Activated T-helper 1 cell treated with Interleukin-2 at 50 U/mL for 16 hours (primary cell): ENCODE measurements around the gene UGT1A9.
"Not testable (repeated sequence)": the region's sequence is repeated elsewhere in the genome, so short reads cannot be mapped to it uniquely, and the experiment has no call there.

ENCODE experiments used
- DNase-seq: peaks from one replicate; pipeline ENCODE4 v3.0.0-alpha.2; 2020; ENCODE audit warnings: low read depth

Gene UGT1A9

GRCh38 chr2:233711312-233712008, 39.8 kb downstream of the UGT1A9 start:
- DNase-seq: peak; percentile 30

- no peak for DNase-seq
These were observed 41.0 kb downstream of the UGT1A9 start, which contains the start of gene UGT1A5 for GRCh38 chr2:233712611-233713261. TSS of gene UGT1A5 (plus strand) at chr2:233712907. CDS start at chr2:233712992, 85 bp downstream.

GRCh38 chr2:233713262-233713615, 41.5 kb downstream of the UGT1A9 start:
- DNase-seq: no peak

- DNase-seq: no peak
These were observed 42.4 kb downstream of the UGT1A9 start for GRCh38 chr2:233714121-233714520.

GRCh38 chr2:233718552-233718951, 46.9 kb downstream of the UGT1A9 start, which contains the start of gene UGT1A4:
TSS of gene UGT1A4 (plus strand) at chr2:233718736. CDS start at chr2:233718821, 85 bp downstream.
- DNase-seq: no peak

- no peak for DNase-seq
These were observed 57.1 kb downstream of the UGT1A9 start, which contains the start of gene UGT1A3 for GRCh38 chr2:233728723-233729301. TSS of gene UGT1A3 (plus strand) at chr2:233729042. CDS start at chr2:233729127, 85 bp downstream.

DNA sequence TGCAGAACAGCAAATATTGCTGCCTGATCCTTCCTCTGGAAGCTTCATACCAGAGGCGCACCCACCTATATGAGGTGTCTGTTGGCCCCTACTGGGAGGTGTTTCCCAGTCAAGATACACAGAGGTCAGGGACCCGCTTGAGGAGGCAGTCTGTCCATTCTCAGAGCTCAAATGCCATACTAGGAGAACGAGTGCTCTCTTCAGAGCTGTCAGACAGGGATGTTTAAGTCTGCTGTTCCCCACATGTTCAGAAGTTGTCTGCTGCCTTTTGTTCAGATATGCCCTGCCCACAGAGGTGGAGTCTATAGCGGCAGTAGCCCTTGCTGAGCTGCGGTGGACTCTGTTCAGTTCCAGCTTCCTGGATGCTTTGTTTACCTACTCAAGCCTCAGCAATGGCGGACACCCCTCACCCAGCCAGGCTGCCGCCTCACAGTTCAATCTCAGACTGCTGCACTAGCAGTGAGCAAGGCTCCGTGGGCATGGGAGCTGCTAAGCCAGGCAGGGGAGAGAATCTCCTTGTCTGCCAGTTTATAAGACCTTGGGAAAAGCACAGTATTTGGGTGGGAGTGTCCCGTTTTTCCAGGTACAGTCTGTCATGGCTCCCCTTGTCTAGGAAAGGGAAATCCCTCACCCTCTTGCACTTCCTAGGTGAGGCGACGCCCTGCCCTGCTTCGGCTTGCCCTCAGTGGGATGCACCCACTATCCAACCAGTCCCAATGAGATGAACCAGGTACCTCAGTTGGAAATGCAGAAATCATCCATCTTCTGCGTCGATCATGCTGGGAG, 65.4 kb downstream of the UGT1A9 start:
- not testable (repeated sequence) for DNase-seq

DNA sequence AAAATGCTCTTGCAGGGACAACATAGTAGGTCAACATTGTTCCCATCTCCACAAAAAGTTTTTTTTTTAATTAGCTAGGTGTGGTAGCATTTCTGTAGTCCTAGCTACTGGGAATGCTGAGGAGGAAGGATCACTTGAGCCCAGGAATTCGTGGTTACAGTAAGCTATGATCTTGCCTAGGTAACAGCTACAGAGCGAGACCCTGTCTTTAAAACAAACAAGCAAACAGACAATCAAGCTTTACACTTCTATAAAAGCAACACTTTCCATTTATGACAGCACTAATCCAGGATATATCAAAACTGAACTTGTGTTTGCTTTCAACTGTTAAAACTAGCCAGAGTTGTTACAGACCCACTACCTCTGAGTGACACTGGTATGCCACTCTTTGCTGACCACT, 69.2 kb downstream of the UGT1A9 start:
- DNase-seq: no peak

DNA sequence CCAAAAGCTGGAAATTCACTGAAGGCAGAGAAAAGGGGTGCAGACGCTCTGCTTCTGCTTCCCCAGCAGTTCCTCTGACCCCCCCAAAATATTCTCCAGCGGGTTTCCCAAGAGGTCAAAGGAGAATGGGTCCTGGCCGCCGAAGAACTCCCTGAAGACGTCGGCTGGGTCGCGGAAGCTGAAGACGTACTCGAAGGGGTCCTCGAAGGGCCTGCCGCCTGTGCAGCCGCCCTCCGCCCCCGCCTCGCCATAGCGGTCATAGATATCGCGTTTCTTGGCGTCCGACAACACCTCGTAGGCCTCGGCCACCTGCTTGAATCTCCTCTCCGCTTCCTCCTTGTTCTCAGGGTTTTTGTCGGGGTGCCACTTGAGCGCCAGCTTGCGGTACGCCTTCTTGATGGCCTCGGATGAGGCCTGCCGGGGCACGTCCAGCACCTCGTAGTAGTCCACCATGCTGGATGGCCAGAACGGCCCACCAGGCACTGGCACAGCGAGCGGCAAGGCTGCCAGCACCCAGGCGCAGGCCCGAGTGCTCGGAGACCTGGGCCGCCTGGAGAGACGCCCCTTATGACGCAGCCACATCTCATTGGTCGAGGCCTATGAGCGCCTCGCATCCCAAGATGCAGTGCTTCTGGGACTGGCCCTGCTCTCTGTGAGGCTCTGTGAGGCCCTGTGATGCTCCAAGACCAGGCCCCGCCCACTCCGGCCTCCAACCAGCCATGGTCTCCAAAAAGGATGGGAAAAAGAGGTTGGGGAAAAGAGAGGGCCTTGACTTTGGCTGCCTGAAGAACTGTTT, 72.0 kb downstream of the UGT1A9 start:
- DNase-seq: no peak

GRCh38 chr2:233745073-233745755, 73.5 kb downstream of the UGT1A9 start:
- DNase-seq: no peak

DNA sequence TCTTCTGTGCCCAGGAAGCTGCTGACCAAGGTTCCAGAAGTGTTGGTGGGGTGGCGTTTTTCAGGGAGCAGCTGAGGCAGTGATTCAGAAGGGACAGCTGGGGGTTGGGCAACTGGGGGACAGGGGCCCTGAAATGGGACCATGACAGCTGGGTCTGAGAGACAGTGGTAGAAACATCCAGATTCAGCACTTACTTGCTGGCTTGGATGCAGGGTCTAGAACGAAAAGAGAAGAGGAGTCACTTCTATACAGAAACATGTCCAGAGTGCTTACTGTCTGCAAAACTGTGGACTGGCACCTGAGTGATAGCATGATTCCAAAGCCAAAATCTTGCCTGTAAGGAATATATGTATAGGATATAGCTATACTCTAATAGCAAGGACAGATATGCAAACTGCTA, 74.1 kb downstream of the UGT1A9 start:
- DNase-seq: not testable (repeated sequence)

DNA sequence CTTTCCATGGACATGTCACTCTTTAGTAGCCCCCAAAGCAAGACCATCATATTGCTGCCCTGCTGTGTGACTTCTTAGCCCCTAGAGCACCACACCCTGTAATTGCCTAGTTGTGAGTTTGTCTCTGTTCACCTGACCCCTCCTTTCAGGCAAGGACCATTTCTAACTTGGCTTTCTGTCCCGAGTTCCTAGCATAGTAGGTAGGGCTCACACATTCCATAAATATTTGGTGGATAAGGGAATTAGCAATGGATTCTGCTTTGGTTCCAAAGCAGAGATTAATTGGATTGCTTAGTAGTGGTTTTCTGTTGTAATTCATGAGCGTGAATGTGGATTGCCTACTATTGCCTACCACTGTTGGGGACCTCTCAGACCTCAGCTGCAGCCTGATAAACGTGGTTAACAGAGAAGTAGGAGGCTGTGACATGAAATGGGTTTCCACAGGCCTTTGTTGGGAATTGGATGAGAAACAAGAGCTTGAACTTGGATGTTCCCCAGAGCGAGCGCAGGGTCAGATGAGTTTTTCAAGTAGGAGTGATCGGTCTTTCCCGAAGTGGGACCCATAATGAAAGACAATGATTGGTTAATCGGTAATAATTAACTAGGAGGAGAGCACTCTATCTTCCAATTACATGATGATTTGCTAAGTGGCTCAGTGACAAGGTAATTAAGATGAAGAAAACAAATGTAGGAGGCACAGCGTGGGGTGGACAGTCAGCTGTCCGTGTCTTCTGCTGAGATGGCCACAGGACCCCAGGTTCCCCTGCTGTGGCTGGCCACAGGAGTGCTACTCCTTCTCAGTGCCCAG, 75.0 kb downstream of the UGT1A9 start:
- DNase-seq: no peak

DNA sequence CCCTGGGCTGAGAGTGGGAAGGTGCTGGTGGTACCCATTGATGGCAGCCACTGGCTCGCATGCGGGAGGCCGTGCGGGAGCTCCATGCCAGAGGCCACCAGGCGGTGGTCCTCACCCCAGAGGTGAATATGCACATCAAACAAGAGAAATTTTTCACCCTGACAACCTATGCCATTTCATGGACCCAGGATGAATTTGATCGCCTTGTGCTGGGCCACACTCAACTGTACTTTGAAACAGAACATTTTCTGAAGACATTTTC, 75.5 kb downstream of the UGT1A9 start:
- DNase-seq: no peak

DNA sequence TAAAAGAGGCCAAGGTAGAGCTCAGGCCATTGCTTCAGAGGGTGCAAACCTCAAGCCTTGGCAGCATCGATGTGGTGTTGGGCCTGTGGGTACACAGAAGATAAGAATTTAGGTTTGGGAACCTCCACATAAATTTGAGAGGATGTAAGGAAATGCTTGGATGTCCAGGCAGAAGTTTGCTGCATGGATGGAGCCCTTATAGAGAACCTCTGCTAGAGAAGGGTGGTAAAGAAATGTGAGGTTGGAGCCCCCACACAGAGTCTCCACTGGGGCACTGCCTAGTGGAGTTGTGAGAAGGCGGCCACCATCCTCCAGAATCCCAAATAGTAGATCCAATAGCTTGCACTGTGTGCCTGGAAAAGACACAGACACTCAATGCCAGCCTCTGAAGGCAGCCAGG, 79.0 kb downstream of the UGT1A9 start:
- not testable (repeated sequence) for DNase-seq

GRCh38 chr2:233751212-233752009, 79.7 kb downstream of the UGT1A9 start:
- DNase-seq: not testable (repeated sequence)

DNA sequence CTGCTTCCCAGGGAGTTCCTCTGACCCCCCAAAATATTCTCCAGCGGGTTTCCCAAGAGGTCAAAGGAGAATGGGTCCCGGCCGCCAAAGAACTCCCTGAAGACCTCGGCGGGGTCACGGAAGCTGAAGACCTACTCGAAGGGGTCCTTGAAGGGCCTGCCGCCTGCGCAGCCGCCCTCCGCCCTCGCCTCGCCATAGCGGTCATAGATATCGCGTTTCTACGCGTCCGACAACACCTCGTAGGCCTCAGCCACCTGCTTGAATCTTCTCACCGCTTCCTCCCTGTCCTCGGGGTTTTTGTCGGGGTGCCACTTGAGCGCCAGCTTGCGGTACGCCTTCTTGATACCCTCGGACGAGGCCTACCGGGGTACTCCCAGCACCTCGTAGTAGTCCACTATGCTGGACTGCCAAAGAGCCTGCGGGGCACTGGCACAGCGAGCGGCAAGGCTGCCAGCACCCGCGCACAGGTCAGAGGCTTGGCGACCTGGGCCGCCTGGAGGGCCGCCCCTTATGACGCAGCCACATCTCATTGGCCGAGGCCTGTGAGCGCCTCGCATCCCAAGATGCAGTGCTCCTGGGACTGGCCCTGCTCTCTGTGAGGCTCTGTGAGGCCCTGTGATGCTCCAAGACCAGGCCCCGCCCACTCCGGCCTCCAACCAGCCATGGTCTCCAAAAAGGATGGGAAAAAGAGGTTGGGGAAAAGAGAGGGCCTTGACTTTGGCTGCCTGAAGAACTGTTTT, 83.3 kb downstream of the UGT1A9 start:
- DNase-seq: no peak

GRCh38 chr2:233756429-233757081, 84.9 kb downstream of the UGT1A9 start:
- no peak for DNase-seq

DNA sequence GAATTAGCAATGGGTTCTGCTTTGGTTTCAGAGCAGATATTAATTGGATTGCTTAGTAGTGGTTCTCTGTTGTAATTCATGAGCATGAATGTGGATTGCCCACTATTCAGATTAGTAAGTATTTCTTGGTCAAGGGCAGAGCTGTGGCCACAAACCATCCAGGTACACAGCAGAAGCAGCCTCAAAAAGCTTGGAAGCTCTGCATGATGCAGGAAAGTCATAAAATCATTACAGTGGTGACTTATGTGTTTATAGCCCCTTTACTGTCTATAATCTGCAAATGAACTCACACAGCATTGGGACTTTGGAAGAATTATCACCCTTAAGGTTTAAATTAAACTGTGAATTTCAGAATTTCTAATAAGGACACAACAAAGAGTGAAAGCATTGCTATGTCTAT, 86.4 kb downstream of the UGT1A9 start:
- no peak for DNase-seq
